ENCODE data around the gene SOX6.

Gene SOX6

DNA sequence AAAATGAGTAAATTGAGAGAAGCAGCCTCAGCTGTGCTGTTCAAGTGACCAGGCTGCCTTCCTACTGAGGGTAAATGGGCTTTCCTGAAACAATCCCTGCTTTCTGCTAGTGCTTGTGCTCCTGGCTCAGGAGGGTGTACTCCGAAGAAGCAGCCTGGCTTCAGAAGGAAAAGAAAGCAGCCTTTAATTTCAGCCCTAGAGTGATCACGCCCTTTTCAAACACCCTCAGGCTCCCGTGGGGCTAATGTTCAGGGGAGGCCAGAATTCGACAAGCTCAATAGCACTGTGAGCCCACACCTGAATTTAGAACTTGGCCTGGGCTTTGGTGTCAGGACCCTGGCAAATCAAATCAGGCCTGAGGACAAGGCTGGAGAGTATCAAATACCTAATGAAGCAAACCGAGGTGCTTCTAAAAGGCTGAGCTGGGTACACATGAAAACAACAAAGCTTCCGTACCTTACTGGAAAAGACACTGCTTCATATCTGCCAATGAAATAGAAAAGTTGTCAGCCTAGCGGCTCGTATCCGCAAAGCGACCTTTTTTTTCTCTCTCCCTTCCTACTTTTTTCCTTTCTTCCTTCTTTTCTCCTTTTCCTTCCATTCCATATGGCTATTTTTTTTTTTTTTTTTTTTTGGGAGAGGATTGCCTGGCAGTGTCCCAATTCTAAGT, 387.8 kb downstream of the SOX6 start:
- DNase-seq, result no peak
- no peak for TF ChIP-seq EZH2 (optimal IDR thresholded peaks at IDR 0.05; ENCODE audit: low read depth, low read length)
- TF ChIP-seq, protein P1, sequence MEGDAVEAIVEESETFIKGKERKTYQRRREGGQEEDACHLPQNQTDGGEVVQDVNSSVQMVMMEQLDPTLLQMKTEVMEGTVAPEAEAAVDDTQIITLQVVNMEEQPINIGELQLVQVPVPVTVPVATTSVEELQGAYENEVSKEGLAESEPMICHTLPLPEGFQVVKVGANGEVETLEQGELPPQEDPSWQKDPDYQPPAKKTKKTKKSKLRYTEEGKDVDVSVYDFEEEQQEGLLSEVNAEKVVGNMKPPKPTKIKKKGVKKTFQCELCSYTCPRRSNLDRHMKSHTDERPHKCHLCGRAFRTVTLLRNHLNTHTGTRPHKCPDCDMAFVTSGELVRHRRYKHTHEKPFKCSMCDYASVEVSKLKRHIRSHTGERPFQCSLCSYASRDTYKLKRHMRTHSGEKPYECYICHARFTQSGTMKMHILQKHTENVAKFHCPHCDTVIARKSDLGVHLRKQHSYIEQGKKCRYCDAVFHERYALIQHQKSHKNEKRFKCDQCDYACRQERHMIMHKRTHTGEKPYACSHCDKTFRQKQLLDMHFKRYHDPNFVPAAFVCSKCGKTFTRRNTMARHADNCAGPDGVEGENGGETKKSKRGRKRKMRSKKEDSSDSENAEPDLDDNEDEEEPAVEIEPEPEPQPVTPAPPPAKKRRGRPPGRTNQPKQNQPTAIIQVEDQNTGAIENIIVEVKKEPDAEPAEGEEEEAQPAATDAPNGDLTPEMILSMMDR (IDR thresholded peaks at IDR 0.05; ENCODE audit: low read length), result no peak
- Histone ChIP-seq H3K4me1 (ENCODE audit: low read length) (peaks cover 9% of the 10 kb centered on the region; the same call in 1 of the 2 replicates), H3F3A (ENCODE audit: insufficient read depth, low read length) (no peaks in the 10 kb centered on the region), H4K20me1 (ENCODE audit: insufficient read depth, low read length) (no peaks in the 10 kb centered on the region), H3K4me2 (ENCODE audit: low read depth, low read length) (no peak overlapping the region), H2AFZ (ENCODE audit: low read length) (0 out of 2 replicates have a peak overlapping the region, but pooled peaks have one; percentile 3), H3K4me3 (ENCODE audit: low read length) (no peak overlapping the region), H3K27me3 (replicated peaks; ENCODE audit: insufficient read depth, low read length) (no peaks in the 10 kb centered on the region), H3K36me3 (replicated peaks; ENCODE audit: insufficient read depth, low read length) (no peaks in the 10 kb centered on the region), H3K9me3 (replicated peaks; ENCODE audit: insufficient read depth, low read length) (no peaks in the 10 kb centered on the region), H3K27ac (ENCODE audit: low read length) (no peak overlapping the region), H3K9ac (ENCODE audit: low read length) (no peak overlapping the region), H3K79me2 (ENCODE audit: low read length) (no peaks in the 10 kb centered on the region), H3K9me2 (replicated peaks; ENCODE audit: insufficient read depth, low read length) (no peaks in the 10 kb centered on the region)

DNA sequence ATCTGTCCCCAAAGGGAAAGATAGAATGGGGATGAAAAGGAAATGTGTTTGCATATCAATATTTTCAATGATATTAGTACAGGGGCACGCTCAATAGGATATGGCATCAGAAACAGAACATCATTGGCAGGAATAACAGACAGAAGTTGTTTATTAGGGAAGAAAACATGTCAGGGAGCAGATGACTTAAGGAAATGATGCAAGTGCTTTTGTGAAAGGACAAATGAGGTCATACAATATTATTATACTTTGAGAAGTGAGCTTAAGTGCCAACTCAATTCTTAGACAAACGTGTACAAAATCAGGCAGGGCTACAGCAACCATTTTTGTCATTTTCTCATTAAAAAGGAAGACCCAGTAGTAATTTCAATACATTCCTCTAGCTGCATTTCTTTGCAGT, 388.4 kb downstream of the SOX6 start:
- no peak for DNase-seq
- Histone ChIP-seq H3K27ac (ENCODE audit: low read length) (no peak overlapping the region), H2AFZ (ENCODE audit: low read length) (0 out of 2 replicates have a peak overlapping the region, but pooled peaks have one; percentile 3), H3K4me2 (ENCODE audit: low read depth, low read length) (no peak overlapping the region), H3K36me3 (replicated peaks; ENCODE audit: insufficient read depth, low read length) (no peaks in the 10 kb centered on the region), H4K20me1 (ENCODE audit: insufficient read depth, low read length) (no peaks in the 10 kb centered on the region), H3K9me2 (replicated peaks; ENCODE audit: insufficient read depth, low read length) (no peaks in the 10 kb centered on the region), H3K9me3 (replicated peaks; ENCODE audit: insufficient read depth, low read length) (no peaks in the 10 kb centered on the region), H3K79me2 (ENCODE audit: low read length) (no peaks in the 10 kb centered on the region), H3K27me3 (replicated peaks; ENCODE audit: insufficient read depth, low read length) (no peaks in the 10 kb centered on the region), H3K4me3 (ENCODE audit: low read length) (no peak overlapping the region), H3K4me1 (ENCODE audit: low read length) (peaks cover 9% of the 10 kb centered on the region; the same call in 1 of the 2 replicates), H3F3A (ENCODE audit: insufficient read depth, low read length) (no peaks in the 10 kb centered on the region), H3K9ac (ENCODE audit: low read length) (no peak overlapping the region)
- TF ChIP-seq, protein P1 (IDR thresholded peaks at IDR 0.05; ENCODE audit: low read length), result no peak
- no peak for TF ChIP-seq EZH2 (optimal IDR thresholded peaks at IDR 0.05; ENCODE audit: low read depth, low read length)
- TF ChIP-seq EZH2phosphoT487 (IDR thresholded peaks at IDR 0.05; ENCODE audit: low read length), result no peak

DNA sequence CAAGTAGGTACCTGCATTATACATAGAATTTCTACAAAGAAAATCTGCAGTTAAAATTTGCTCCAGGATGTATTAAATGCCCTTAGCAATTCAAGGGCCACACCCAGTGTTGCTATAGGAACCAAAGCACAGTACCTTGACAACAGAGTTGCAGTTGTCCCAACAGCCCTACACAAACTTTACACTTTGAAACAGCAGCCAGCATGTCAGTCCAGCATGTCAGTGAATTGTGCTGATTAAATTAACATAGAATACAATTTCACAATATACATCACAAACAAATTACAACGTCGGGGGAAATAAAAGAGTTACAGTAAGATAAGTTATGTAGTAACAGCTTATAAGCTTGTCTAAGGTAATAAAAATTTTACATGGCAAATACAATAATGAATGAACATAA, 389.2 kb downstream of the SOX6 start:
- no peak for DNase-seq
- Histone ChIP-seq H2AFZ (ENCODE audit: low read length) (no peak overlapping the region), H3K79me2 (ENCODE audit: low read length) (no peaks in the 10 kb centered on the region), H3K4me2 (ENCODE audit: low read depth, low read length) (no peak overlapping the region), H3K27me3 (replicated peaks; ENCODE audit: insufficient read depth, low read length) (no peaks in the 10 kb centered on the region), H3K4me3 (ENCODE audit: low read length) (no peak overlapping the region), H3K9ac (ENCODE audit: low read length) (no peak overlapping the region), H4K20me1 (ENCODE audit: insufficient read depth, low read length) (no peaks in the 10 kb centered on the region), H3K27ac (ENCODE audit: low read length) (no peak overlapping the region), H3K9me3 (replicated peaks; ENCODE audit: insufficient read depth, low read length) (no peaks in the 10 kb centered on the region), H3F3A (ENCODE audit: insufficient read depth, low read length) (no peaks in the 10 kb centered on the region), H3K36me3 (replicated peaks; ENCODE audit: insufficient read depth, low read length) (no peaks in the 10 kb centered on the region), H3K4me1 (ENCODE audit: low read length) (peaks cover 9% of the 10 kb centered on the region; the same call in 1 of the 2 replicates), H3K9me2 (replicated peaks; ENCODE audit: insufficient read depth, low read length) (no peaks in the 10 kb centered on the region)
- TF ChIP-seq EZH2 (optimal IDR thresholded peaks at IDR 0.05; ENCODE audit: low read depth, low read length), result no peak
- TF ChIP-seq EZH2phosphoT487 (IDR thresholded peaks at IDR 0.05; ENCODE audit: low read length), result no peak
- TF ChIP-seq, protein P1 (IDR thresholded peaks at IDR 0.05; ENCODE audit: low read length), result no peak

All from MM.1S (cell line).